GDM1 (cell line): ENCODE results near the gene BCL2.

Source experiments
- DNase-seq: peaks from one replicate; lab custom pipeline; 2025; lab: John Stamatoyannopoulos, UW

The BCL2 gene

DNA sequence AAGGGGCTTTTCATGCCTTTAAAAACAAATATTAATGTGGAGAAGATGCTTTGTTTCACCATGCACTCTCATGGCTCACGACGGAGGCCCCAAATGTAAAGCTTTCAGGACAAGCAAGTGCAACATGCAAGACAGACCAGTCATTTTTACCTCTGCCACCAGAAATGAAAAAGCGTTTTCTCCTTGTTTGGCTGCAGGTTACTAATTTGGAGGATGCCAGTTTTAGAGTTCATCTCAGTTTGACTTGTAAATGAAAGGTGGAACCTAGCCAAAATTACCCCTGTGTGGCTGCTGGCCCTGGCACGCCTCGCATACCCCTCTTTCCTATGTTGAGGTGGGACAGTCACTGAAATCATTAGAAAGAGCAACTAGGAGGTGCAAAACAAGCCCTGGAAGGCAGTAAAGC, 138.6 kb downstream of the BCL2 start:
- no peak for DNase-seq

DNA sequence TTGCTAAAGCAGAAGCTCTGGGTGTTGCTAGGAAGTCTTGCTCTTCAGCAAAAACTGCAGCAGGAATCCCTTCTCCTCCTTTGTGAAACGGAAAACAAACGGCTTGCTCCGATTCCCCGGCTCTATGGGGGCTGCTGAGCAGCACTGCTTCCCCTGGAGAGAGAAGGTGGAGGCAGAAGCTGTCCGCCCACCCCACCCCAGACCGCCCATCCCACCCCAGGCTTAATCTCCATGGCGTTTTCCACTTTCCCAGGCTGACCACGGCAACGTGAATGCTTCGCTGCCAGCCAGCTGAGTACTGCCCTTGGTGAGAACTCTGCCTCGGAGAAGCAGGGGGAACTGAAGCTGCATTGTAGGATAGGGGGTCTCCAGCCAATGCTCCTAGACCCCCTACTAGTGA, 139.2 kb downstream of the BCL2 start:
- DNase-seq: no peak

DNA sequence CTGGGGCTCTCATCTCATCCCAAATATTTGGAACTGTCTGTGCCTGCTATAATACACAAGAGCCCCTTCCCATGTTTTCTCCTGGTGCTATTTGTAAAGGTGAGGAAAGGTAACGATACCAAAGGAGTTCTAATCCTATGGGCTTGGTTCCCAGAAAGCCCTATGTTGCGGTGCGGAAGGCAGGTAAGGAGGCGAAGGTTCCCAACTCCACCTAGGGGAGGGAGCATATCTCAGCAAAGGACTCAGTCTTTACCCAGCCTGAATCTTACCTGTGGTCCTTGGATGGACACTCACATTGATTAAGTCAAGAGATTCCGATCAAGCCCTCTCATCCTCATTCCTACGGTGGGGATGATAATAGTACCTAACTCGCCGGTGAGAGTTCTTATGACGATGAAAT, 140.1 kb downstream of the BCL2 start:
- DNase-seq: no peak

DNA sequence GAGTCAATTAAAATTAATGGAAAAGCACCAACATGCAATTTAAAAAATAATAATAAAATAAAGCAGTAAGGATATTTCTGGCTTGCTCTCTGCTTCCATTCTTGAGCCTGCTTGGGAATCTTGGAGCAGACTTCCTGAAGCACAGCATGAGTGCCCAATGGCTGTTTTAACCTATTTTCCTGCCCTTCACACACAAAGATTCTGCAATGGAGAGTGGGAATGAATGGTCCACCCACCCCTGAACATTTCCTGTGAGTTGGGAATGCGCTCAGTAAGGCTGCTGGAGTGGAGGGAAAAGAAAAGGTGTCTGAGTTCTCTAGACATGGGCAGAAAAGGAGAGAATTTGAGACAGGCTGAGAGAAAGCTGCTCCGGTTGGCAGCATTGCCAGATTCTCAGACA, 140.6 kb downstream of the BCL2 start:
- DNase-seq: no peak

DNA sequence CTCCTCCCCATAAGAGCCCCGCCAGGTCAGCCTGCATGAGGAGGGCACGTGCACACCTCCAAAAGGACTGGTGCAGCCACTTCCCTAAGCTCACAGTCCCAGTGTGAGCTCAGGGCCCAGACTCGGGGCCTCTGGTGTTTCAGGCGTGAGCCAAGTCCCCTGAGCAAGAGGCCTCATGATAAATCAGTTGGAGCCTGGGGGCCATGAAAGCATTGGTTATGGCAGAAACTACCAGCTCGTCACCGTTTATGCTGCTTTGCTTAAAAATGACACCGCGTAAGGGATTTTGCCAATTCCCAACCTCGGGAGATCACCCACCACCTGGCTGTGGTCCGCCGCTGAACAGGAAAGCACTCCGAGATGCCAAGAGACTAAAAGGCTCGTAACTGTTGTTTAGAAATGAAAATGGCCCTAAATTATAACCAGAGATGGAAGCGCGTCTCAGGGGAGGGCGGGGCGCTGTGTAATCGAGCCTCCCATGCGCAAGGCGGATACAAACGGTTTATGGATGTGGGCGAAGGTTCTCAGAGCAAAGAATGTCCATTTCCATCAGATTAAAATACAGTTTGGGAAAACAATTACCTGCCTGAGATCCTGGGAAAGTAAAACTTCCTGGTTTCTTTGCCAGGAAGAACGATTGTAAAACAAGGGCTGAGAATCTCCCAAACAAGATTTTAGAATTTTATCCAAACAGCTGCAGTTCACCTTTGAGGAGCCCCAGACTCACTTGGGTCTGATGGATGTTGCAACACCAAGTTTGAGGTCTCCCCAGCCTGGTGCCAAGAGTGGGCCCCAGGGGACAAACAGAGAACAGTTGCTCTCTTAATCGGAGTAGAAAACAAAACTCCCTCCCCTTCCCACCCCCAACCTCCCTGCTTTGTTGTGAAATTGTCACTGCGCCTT, 141.4 kb downstream of the BCL2 start:
- no peak for DNase-seq

DNA sequence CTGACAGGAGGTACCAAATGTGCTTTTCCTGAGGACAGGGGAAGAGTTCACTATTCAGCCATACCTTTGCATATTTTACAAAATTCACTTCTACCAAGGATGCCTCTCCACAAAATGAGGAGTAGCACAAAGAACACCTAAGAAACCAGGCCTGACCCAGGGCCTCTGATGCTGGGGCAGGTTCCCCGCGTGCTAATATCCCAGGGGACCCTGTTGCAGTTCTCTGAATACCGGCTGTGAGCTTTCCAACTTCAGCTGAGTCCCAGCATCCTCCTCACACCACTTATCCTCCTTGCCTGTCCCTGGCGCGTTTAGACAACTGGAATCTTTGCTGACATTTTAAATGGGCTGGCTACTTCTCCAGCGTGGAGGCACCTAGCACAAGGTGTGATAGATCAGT, 142.3 kb downstream of the BCL2 start:
- no peak for DNase-seq

DNA sequence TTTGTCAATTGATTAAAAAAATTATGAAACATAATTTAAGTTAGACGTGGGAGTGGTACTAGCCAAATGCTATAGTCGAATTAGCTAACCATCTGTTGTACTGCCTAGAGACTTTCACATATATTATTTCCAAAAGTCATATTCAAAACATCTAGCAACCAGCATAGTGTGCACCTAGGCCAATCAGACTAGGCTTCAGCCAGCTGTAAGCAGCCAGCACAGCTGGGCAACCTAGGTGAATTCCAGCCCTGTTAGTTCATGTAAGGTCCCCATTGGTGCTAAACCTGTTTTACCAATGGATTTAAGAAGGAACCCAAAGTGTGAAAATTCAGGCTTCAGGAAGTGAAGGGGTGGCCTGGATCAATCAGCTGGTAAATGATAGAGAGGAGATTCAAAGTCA, 144.3 kb downstream of the BCL2 start:
- no peak for DNase-seq

DNA sequence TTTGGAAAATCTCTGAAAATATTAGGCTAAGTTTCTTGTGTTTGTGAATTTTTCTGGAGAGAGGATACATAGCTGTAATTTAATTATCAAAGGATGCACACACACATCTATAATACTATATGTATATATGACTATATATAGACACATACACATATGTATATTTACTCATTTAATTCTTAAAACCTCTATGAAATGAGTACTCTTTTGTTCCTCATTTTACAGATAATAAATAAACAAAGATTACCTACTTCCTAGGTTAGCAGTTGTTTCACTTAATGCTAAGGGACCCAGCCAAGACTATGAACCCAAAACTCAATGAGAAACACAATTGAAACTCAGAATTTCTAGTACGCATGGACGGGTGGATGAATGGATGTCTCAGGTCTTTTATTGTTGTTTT, 145.6 kb downstream of the BCL2 start:
- no peak for DNase-seq

DNA sequence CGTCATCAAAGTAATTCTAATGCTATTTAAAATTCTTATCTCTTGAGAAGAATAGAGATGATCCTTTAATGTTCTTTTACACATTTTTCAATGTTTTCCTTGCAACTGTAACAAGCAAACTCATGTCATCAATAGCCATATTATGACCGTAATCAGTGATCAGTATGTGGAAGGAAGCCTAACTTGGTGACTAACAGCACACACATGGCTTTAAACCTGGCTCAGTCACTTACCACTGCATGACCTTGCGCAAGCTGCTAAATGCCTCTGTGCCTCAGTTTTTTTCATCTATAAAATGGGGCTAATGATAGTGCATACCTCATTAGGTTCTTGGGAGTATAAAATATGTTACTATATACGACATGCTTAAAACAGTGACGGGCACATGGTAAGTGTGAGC, 149.7 kb downstream of the BCL2 start:
- DNase-seq: no peak

DNA sequence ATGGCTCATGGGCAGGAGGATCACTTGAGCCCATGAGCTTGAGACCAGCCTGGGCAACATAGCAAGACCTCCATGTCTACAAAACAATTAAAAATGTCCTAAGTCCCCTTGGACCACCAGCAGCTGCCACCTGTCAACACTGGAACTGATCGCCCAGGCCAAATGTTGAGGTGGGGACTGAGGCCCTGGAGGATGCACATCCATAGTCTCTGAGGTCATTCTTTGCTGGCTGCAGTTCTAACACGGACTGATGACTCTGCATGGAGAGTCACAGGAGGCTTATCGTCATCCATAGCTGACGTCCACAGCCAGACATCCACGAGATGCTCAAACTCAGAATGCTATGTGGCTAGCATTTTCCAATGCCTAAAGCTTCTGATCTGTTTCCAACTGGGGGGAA, 151.3 kb downstream of the BCL2 start:
- DNase-seq: no peak

DNA sequence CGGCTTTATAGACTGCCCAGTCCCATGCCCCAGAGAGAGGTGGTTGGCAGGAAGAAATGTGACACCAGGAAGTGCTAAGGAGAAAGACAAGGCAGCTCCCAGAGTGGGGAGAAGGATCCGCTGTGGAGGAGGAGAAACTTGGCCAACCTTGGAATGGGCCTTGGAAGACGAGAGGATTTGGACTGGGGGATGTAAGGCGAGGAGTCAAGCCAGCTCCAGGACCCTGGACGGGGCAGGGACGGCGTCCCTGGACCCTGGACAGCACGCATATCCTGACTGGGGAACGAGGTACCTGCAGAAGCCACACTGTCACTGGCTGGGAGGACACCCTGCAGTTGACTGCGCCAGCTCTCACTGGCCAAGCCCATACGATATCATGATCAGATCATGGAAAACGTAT, 153.4 kb downstream of the BCL2 start:
- DNase-seq: no peak

DNA sequence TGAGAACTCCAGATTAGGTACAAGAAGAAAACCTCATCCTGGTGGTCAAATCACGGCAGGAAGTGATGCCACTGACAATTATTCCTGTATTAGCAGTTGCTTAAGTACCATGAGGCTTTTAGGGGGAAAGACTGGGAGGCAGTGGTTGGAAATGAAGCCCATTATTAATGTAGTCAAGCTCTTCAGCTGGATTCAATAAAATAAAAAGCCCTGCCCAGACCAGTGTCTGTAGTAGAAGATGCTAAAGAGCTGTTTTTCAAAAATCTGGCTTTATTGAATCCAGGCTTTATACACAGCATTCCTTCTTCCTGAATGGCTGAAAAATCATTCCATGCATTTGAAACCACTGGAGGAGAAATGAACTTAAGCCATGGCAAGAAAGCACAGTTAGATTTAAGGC, 155.2 kb downstream of the BCL2 start:
- DNase-seq: no peak

DNA sequence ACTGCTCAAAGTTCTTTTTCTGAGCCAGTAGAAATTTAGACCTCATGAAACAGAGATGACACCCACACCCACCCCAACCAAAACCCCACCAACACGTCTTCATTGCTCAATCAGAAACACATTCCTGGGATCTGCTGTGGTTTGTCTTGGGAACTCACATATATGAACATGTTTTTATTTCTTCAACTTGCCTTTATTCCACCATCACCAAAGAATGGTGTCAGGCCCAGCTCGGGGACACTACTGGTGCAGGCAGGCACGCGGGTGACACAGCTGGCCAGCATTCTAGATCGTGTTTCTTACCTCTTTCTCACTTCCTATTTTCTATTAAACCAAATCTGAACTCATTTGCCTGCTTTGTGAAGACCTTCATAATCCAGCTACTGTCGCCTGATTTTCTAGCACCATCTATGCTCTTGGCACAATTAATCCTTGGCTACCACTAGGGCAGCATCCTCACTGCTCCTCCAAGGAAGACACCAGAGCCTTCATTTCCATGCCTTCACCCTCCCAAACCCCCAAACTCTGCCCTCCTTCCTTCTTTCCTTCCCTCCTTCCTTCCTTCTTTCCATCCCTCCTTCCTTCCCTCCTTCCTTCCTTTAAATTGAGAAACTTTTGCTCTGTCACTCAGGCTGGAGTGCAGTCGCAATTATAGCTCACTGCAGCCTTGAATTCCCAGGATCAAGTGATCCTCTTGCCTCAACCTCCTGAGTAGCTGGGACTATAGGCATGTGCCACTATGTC, 157.1 kb downstream of the BCL2 start:
- DNase-seq: no peak

DNA sequence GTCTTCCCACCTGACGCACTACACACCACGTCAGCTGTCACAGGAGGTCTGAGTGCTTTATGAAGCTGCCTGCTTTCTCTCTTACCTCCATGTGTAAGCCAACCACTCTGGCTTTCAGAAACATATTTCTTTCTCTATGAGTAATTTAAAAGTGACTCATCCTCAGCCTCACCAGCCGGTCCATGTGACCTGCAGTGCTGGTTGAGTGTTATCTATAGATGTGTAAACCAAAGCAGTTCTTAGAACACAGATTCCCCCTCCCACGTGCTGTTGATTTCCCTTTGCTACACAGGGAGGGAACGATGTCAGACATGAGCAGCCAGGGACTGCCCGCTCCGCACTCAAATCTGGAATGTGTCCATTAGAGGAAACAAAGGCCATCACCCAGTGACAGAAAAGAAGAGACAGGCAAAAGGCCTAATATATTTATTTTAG, 157.8 kb downstream of the BCL2 start:
- no peak for DNase-seq

DNA sequence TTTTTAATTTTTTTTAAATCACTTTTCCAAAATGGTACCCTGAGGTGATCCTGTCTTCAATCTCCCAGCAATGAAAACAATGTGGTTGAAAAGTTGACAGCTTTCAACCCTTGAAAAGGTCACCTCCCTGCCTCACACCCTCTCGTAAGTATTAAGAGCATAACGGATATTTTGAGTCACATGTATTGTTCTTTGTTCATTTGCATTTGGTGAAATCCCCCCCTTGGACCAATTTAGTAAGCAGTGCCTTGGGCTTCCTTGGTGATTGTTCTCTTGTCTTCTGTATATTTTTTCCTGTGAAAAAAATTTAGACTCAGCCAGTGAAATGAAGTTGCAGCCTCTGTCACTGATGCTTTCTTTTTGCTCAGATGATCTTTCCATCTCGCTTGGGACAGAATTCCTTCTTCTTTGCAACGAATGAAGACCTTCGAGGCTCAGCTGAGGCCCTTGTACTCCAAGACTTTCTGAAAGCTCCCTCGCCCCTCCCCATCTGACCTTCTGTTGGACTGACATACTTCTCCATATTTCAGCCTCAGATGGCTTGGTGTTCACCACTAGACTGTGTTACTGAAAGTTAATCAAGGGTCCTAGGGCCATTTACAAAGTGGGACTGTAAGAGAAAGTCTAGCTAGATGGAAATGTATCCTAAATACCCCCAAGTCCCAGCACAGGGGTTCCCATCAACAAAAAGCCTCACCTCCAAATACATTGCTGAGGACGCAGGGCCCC, 158.4 kb downstream of the BCL2 start:
- DNase-seq: no peak

DNA sequence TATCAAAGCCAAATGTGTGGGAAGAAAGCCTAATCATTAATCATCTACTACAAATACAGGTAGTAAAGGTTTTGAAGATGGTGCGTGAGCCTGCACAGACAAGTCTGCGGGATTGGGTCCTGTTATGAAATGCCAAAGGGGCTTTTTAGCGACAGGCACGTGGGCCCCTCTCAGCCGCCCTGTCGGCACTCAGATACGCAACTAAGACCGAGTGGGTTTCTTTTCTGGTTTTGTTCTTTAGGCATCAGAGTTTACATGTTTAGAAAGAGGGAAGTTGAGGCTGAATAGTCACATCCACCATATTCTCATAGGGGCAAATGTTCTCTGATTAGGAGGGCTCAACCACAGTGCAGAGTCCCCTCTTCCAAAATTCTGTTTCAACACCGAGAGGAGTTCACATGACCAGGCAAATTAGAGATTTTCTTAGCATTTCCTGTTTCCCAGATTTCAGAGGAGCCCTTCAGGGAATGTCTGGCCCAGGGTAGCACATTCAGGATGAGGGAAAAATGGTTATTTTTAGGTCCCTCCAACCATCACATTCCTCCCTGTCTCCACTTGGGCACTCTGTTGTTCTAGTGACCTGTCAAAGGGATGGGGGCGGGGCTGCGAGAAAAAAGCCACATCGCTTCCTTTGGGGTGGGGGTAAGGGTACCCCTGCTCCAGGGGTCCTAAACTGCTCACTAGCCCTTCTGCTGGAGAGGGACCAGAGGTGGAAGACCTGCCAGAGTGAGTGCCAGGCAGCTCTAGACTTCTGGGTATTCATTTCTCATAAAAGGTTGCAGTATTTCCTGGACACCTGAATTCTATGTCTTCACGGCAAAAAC, 159.2 kb downstream of the BCL2 start:
- DNase-seq: no peak

DNA sequence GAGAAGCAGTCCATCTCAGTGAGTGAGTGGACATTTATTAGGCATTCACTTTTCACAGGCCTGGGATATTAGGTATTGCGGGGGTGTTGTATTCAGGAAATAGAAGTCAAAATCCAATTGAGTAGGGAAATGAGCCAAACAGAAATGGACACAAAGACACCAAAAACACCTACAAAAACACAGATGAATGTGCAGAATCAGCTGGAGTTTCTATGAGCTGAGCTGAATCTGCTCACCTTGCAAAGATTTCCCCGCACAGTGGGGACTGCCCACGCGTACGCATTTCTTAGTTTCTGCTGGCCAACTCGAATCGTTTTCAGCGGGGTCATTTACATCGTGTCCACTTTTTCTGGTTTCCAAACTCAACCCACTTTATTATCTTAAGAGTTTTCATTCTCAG, 160.0 kb downstream of the BCL2 start:
- no peak for DNase-seq

DNA sequence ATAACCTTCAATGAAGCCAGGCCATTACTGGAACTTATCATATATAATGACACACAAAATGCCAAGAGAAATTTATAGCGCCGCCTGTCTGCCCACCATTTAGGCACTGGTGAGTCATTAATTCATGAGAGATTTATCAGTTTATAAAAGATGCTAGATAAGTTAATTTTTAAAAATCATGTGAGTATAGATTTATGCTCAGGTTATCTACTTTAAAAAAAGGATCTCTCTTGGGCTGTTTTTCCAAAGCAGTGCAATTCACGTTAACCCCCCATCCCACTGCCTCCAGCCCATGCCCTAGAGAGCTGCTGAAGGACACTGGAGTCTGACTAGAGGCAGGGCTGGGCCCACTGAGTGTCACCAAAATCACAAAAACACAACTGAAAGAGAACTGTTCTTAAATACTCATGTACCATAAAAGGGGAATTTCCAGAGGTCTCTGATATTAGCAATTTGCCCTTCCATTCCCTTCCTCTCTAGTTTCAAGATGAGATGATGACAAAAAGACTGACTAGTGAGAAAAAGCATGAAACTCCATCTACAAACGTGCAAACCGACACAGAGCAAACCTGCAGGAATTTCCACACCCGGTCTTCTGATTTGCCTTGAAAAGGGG, 160.8 kb downstream of the BCL2 start:
- DNase-seq: no peak

DNA sequence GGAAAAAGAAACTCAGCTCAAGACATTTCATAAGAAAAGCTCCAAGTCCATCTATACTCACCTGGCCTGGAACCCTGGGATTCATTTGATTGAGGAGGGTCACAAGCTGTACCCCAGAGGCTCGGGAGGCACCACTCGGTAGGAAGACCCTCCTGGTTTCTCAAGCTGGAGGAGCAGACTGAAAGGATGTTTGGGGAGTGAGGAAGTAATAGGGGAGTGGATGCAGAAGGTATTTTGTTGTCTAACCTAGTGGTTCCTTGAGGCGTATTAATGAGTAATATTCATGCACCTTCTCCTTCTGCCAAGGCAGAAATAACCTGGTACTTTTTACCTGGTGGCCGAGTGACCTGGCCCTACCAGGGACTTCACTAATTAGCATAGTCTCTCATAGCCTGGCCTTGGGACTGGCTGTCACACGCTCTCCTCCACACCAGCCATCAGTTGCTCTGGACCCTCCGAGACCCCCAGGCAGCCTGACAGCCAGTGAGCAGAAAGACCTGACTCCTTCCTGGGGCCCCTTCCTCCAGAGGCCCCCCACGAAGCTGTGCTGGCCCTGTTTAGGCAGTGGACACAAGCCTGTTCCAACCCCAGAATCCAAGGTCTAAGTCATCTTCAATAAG, 161.4 kb downstream of the BCL2 start:
- no peak for DNase-seq

DNA sequence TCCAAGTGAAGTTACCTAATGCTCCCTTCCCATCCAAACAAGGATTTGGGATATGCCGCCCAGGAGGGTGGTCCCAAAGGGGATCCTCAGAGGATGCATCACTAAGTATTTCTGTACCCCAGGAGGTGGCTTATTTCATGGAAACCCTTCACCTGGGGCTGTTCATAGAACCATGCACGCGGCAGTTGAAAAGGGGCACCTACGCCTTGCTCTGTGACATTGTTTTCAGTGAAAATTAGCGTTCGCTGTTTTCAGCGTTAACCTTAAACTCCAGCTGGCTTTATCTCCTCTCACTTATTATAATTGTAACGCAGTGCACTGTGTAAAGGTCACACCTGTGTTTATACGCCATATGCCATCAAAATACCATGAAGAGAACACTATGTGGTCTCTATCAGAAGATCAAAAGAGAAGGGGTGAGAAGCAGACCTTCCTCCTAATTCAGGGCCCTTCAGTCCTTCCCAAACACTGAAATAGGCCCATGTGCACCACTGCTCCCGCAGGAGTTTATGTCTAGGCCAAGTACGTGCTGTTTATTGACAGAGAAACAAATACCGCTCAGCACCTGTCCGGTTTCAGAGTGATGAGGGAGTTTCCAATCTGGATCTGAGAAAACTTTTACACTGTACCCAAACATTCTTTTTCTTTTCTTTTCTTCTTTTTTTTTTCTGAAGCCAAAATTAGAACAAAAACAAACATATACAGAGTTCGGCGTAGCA, 162.1 kb downstream of the BCL2 start:
- no peak for DNase-seq
